HUES48 (cell line): ENCODE results near the gene LPCAT1.
A peak's percentile ranks its signal among the peaks of the same experiment; 100 is the strongest.
"Not testable (repeated sequence)": the region's sequence is repeated elsewhere in the genome, so short reads cannot be mapped to it uniquely, and the experiment has no call there.

Experiments
- H3K27ac ChIP-seq: one replicate; pipeline ENCODE4 v1.7.0; 2013; ENCODE audit warnings: low read depth, low read length, inconsistent platforms
- H3K27me3 ChIP-seq: 2 replicates; pipeline ENCODE4 v1.6.1; 2013; ENCODE audit warnings: mild to moderate bottlenecking, low read length; ENCODE audit not compliant: control insufficient read depth, insufficient read depth
- H3K36me3 ChIP-seq: 2 replicates; pipeline ENCODE4 v1.6.1; 2013; ENCODE audit warnings: low read length; ENCODE audit not compliant: control insufficient read depth, insufficient read depth
- H3K4me1 ChIP-seq: 2 replicates; pipeline ENCODE4 v1.6.1; 2013; ENCODE audit warnings: mild to moderate bottlenecking, low read length; ENCODE audit not compliant: control insufficient read depth, insufficient read depth
- H3K4me3 ChIP-seq: 2 replicates; pipeline ENCODE4 v1.5.1; 2013; ENCODE audit warnings: mild to moderate bottlenecking, low read depth, low read length
- H3K9ac ChIP-seq: 2 replicates; pipeline ENCODE4 v1.6.1; 2013; ENCODE audit warnings: mild to moderate bottlenecking, low read depth, low read length, moderate library complexity
- H3K9me3 ChIP-seq: 2 replicates; pipeline ENCODE4 v1.6.1; 2013; ENCODE audit warnings: low read length; ENCODE audit not compliant: control insufficient read depth, insufficient read depth

LPCAT1 gene

DNA sequence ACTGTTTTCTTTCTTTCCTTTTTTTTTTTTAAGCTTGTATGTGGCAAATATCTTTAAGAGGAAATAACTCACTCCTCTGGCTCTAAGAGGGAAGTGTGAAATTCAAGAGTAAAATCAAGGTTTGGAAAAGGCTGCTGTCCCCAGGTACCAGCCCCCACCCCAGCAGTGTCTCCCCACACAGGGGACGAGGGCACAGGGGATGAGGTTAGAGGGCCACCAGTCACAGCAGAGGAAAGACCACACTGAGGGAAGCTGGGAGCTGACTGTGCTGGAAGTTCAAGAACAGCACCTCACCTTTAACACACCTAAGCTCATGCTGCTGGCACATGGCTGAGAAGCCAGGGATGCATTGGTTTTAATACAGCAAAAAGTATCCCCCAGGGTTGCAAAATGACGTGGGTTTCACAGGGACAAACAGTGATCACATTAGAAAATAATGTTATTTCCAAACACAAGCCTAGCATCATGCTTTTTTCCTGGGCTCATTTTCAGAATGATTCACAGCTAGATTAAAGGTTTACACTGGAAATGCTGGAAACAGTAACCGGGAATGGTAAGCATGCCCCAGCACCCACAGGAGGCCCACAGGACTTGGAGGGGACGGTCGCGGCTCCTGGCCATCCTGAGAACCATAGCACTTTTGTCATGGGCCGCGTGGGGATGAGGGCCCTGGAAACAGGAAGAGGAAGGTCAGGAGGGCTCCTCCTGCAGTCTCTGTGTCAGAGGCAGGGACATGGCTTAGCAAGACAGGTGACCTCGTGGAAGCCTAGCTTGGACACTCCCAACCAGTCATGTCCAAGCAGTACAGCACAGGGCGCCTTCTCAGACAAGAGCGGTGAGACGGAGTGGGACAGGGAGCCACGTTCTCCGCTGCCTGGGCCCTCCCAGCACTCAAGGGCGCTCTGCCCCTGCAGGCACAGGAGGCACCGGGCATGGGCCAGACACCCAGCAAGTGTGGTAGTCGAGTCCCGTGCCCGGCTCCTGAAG, 6.9 kb downstream of the LPCAT1 start:
- peaks cover 71% of the 10 kb centered on the region for H3K4me1 ChIP-seq
- no peak overlapping the region for H3K4me3 ChIP-seq
- peaks cover 63% of the 10 kb centered on the region for H3K36me3 ChIP-seq
- H3K9ac ChIP-seq, result no peak overlapping the region
- H3K27ac ChIP-seq, result peak overlapping the region; percentile 99
- H3K9me3 ChIP-seq, result no peaks in the 10 kb centered on the region
- no peaks in the 10 kb centered on the region for H3K27me3 ChIP-seq

- H3K27me3 ChIP-seq, result no peaks in the 10 kb centered on the region
- H3K9ac ChIP-seq, result peak overlapping the region; percentile 42
- peaks cover 65% of the 10 kb centered on the region for H3K4me1 ChIP-seq
- H3K9me3 ChIP-seq, result no peaks in the 10 kb centered on the region
- peak overlapping the region; percentile 99 for H3K27ac ChIP-seq
- H3K4me3 ChIP-seq, result no peak overlapping the region
- peaks cover 69% of the 10 kb centered on the region for H3K36me3 ChIP-seq
Observed at GRCh38 chr5:1515921-1516571, 7.7 kb downstream of the LPCAT1 start.

- peak overlapping the region; percentile 45 for H3K4me3 ChIP-seq
- peaks cover 64% of the 10 kb centered on the region for H3K4me1 ChIP-seq
- no peaks in the 10 kb centered on the region for H3K27me3 ChIP-seq
- H3K9ac ChIP-seq, result peak overlapping the region; percentile 42
- H3K9me3 ChIP-seq, result no peaks in the 10 kb centered on the region
- peaks cover 72% of the 10 kb centered on the region for H3K36me3 ChIP-seq
- H3K27ac ChIP-seq, result peak overlapping the region; percentile 99
Observed at GRCh38 chr5:1515311-1515920, 8.3 kb downstream of the LPCAT1 start.

DNA sequence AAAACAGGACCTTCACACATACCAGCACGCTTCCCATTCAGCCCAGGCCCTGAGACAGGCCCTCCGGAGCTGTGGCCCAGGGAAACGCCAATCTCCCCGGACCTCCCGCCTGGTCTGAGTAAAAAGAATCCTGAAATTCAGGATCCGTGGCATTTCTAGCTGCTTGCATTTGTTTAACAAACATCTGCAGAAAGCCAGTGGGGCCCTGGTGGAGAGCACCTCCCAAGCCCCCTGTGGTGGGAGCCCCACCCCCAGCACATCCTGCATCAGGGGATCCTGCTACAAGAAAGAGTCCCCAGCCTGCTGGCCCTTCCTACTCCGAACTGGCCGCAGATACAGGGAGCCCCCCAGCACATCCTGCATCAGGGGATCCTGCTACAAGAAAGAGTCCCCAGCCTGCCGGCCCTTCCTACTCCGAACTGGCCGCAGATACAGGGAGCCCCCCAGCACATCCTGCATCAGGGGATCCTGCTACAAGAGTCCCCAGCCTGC, 8.9 kb downstream of the LPCAT1 start:
- Histone ChIP-seq H3K36me3 (peaks cover 72% of the 10 kb centered on the region), H3K4me1 (peaks cover 67% of the 10 kb centered on the region), H3K27ac (peak overlapping the region; percentile 99), H3K4me3 (peak overlapping the region; percentile 45), H3K9ac (peak overlapping the region; percentile 65)
- not testable (repeated sequence) for H3K9me3 ChIP-seq, H3K27me3 ChIP-seq

- Histone ChIP-seq H3K4me1 (peaks cover 64% of the 10 kb centered on the region), H3K9ac (peak overlapping the region; percentile 65), H3K4me3 (peak overlapping the region; percentile 22; the same call in 1 of the 2 replicates), H3K27ac (peak overlapping the region; percentile 99), H3K36me3 (peaks cover 72% of the 10 kb centered on the region), H3K27me3 (no peaks in the 10 kb centered on the region), H3K9me3 (no peaks in the 10 kb centered on the region)
Observed at GRCh38 chr5:1514027-1514818, 9.5 kb downstream of the LPCAT1 start.

- H3K36me3 ChIP-seq, result peaks cover 70% of the 10 kb centered on the region
- H3K9ac ChIP-seq, result peak overlapping the region; percentile 65; the same call in 1 of the 2 replicates
- H3K27ac ChIP-seq, result peak overlapping the region; percentile 99
- no peaks in the 10 kb centered on the region for H3K9me3 ChIP-seq
- H3K4me3 ChIP-seq, result no peak overlapping the region
- H3K4me1 ChIP-seq, result peaks cover 61% of the 10 kb centered on the region
- no peaks in the 10 kb centered on the region for H3K27me3 ChIP-seq
Observed at GRCh38 chr5:1513326-1514026, 10.3 kb downstream of the LPCAT1 start.

- Histone ChIP-seq H3K9ac (0 out of 2 replicates have a peak overlapping the region, but pooled peaks have one; percentile 3), H3K4me1 (peaks cover 60% of the 10 kb centered on the region)
Observed at GRCh38 chr5:1512541-1513291, 11.0 kb downstream of the LPCAT1 start.

DNA sequence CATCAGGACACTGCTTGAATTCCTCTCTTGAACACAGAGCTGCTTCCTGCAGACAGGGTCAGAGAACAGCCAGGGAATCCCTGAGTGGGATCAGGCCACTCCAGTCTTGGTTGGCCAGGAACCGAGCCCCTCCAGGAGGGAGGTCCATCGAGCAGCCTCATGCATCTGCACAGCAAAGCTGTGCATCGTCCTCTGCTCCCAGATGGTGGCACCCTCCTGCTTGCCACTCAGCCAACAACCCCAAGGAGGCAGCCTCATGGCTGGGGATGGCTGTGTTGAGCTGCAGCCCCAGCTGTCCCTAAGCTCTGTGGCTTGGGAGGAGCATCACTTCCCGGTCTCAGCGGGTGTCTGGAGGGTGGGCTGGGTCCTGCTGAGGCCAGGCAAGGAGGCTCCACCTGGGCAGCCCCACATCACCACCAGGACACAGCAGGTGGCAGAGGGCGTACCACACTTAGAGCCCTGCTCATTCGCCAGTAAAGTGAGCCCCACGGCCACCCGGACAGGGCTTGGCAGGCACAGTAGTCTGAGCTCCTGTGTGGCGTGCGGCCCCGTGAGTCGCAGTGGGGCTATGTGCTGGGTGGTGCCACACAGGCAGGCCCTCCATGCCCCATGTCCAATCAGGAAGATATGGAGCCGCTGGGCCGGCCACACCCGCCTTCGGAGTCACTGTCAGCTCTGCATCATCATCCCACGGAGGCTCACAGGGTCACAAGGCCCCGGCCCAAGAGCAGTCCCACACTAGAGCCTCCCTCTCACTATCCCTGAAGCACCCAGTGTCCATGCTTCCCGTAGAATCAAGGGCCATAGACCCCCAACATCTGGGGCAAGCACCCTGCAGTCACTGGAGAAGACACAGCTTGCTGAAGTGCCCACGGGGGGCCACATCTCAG, 11.9 kb downstream of the LPCAT1 start:
- no peak overlapping the region for H3K4me3 ChIP-seq
- peaks cover 73% of the 10 kb centered on the region for H3K36me3 ChIP-seq
- no peaks in the 10 kb centered on the region for H3K9me3 ChIP-seq
- H3K9ac ChIP-seq, result no peak overlapping the region
- H3K27me3 ChIP-seq, result no peaks in the 10 kb centered on the region
- H3K27ac ChIP-seq, result no peak overlapping the region
- H3K4me1 ChIP-seq, result peaks cover 56% of the 10 kb centered on the region

More at GRCh38 chr5:1512541-1513291, 11.0 kb downstream of the LPCAT1 start:
- H3K27ac ChIP-seq, result no peak overlapping the region
- peaks cover 72% of the 10 kb centered on the region for H3K36me3 ChIP-seq
- no peaks in the 10 kb centered on the region for H3K27me3 ChIP-seq
- no peak overlapping the region for H3K4me3 ChIP-seq
- no peaks in the 10 kb centered on the region for H3K9me3 ChIP-seq

DNA sequence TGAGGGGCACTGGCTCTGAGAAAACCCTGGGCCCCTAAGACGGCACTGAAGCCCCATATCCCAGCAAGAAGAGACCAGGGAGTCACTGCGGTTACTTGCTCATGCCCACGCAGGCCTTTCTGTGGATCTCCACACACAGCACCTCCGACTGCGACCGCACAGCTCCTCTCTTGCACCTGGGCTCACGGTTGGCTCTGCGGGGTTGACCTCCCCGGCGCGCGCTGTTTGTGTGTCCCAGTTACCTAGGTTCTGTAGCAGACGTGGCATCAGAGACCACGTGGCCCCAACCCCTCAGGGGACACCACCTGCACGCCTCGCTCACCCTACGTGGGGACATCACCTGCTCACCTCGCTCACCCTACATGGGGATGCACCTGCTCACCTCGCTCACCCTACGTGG, 12.7 kb downstream of the LPCAT1 start:
- Histone ChIP-seq H3K4me1 (peaks cover 56% of the 10 kb centered on the region), H3K4me3 (no peak overlapping the region), H3K9me3 (no peaks in the 10 kb centered on the region), H3K27ac (no peak overlapping the region), H3K9ac (no peak overlapping the region), H3K27me3 (no peaks in the 10 kb centered on the region), H3K36me3 (peaks cover 73% of the 10 kb centered on the region)
